ENCODE measurements around the gene RFX5.
A peak's percentile ranks its signal among the peaks of the same experiment; 100 is the strongest.

The RFX5 gene

DNA sequence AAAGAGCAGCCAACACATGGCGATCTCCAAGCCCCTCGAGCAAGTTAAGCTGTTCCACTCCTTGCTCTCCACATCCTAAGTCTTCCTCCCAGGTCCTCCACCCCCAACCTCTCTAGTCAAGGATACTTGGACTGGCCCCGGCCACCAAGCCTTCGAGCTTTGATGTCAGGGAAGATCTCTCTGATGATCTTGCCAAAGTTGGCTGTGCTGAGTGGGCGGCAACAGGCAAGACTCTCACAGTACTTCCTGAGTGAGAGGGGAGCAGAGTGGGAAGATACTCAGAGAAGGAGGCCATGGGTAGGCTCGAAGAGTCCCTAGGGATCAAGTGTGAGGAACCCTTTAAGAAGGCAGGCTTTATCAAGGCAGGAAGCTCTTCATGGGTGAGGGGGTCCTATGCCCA, 2.8 kb downstream of the RFX5 start:
- TF ChIP-seq ZNF384 (IDR thresholded peaks at IDR 0.05) (no peak), ELF4 (IDR thresholded peaks at IDR 0.05) (no peak), HDGF (IDR thresholded peaks at IDR 0.05; ENCODE audit: borderline replicate concordance) (no peak), NFRKB (IDR thresholded peaks at IDR 0.05) (no peak), ARNT (IDR thresholded peaks at IDR 0.05) (no peak), SP1 (IDR thresholded peaks at IDR 0.05) (no peak), BHLHE40 (IDR thresholded peaks at IDR 0.05; ENCODE audit: borderline replicate concordance) (no peak), CTBP1 (IDR thresholded peaks at IDR 0.05; ENCODE audit: borderline replicate concordance) (no peak), L3MBTL2 (conservative IDR thresholded peaks at IDR 0.05) (no peak), FOXK2 (IDR thresholded peaks at IDR 0.05) (no peak), FOXM1 (IDR thresholded peaks at IDR 0.05; ENCODE audit: borderline replicate concordance) (no peak), FOXA1 (IDR thresholded peaks at IDR 0.05) (no peak), LEF1 (IDR thresholded peaks at IDR 0.05; ENCODE audit: borderline replicate concordance) (no peak), TARDBP (IDR thresholded peaks at IDR 0.05) (no peak), SUZ12 (IDR thresholded peaks at IDR 0.05) (no peak)
- no peak for DNase-seq (ENCODE audit: extremely low spot score)
- ChIA-PET POLR2A (interaction anchor here (0.9 to 2.0 kb wide), 4 partner anchors 9 to 56 kb away, joined by 3 to 11 read pairs (median 4); partner anchors contain the start of genes PI4KB and PSMB4), CTCF (no interaction called here)

DNA sequence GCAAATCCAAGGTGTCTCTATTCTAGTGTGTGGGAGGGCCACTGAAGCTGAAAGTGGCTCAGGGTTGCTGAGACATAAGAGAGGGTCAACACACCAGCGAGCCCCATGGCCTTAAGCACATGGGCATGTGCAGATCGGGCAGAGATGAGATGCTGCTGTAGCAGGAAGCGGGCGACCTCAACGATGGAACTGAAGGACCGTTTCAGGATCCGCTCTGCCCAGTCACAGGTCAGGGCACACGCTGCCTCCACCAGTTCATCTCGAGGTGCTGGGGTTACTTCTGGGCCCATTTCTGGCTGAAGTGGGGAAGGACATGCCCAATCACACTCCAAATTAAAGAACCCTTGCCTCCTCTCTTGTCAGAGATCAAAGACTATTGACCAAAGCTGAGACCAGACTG, 3.5 kb downstream of the RFX5 start:
- TF ChIP-seq NFRKB (IDR thresholded peaks at IDR 0.05) (no peak), HDGF (IDR thresholded peaks at IDR 0.05; ENCODE audit: borderline replicate concordance) (no peak), SUZ12 (IDR thresholded peaks at IDR 0.05) (no peak), SP1 (IDR thresholded peaks at IDR 0.05) (no peak), ELF4 (IDR thresholded peaks at IDR 0.05) (no peak), BHLHE40 (IDR thresholded peaks at IDR 0.05; ENCODE audit: borderline replicate concordance) (no peak), FOXA1 (IDR thresholded peaks at IDR 0.05) (no peak)
- ChIA-PET CTCF (no interaction called here), POLR2A (interaction anchor here (0.9 to 2.0 kb wide), 4 partner anchors 8 to 57 kb away, joined by 4 to 11 read pairs (median 5); partner anchors contain the start of genes PI4KB and PSMB4)
- no peak for DNase-seq (ENCODE audit: extremely low spot score)

DNA sequence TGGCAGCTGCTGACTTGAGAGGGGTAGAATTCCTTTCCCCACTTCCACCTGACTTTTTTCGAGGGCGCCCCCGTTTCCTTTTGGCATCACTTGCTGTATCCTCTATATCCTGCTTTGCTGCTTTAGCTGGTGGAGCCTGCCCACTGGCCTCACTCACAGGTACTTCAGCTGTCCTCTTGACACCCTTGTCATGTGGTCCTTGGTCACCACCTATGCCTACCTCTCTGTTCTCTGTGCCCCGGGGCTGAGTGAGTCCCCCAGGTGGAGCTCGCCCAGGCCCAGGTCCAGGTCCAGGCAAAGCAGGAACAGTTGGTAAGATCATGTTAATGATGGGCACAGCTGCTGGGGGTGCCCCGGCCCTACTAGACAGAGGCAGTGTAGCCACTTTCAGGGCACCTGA, 4.5 kb downstream of the RFX5 start:
- CTCF ChIA-PET: interaction anchor here (5.1 kb wide), 1 partner anchor 45 kb away, joined by 105 read pairs; no protein-coding TSS in a partner anchor
- TF ChIP-seq SP1 (IDR thresholded peaks at IDR 0.05) (no peak), FOXK2 (IDR thresholded peaks at IDR 0.05) (no peak), SUZ12 (IDR thresholded peaks at IDR 0.05) (no peak), LEF1 (IDR thresholded peaks at IDR 0.05; ENCODE audit: borderline replicate concordance) (no peak), HDGF (IDR thresholded peaks at IDR 0.05; ENCODE audit: borderline replicate concordance) (no peak)
- TF ChIP-seq, protein P1, sequence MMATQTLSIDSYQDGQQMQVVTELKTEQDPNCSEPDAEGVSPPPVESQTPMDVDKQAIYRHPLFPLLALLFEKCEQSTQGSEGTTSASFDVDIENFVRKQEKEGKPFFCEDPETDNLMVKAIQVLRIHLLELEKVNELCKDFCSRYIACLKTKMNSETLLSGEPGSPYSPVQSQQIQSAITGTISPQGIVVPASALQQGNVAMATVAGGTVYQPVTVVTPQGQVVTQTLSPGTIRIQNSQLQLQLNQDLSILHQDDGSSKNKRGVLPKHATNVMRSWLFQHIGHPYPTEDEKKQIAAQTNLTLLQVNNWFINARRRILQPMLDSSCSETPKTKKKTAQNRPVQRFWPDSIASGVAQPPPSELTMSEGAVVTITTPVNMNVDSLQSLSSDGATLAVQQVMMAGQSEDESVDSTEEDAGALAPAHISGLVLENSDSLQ (IDR thresholded peaks at IDR 0.05): no peak
- POLR2A ChIA-PET: interaction anchor here (0.6 to 1.6 kb wide), 5 partner anchors 13 to 61 kb away, joined by 3 to 5 read pairs (median 4); partner anchors contain the start of genes PSMB4 and ZNF687
- no peak for DNase-seq (ENCODE audit: extremely low spot score)

DNA sequence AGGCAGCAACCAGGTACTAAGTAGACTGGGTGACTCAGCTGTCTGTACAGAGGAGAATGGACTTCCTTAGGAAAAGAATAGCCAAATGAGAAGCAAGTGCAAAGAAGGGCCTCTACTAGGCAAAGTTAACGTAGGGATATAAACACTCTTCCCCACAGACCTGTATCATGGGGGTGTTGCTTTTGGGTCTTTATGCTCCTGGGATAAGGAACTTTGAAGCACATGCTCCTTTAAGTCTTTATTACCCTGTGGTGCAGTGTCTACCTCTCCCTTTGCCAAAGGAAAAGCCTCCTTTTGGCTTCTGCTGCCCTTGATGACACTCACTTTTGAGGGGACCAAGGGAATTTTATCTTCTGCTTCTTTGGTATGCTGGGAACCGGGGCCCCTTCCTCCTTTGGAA, 5.0 kb downstream of the RFX5 start:
- no peak for DNase-seq (ENCODE audit: extremely low spot score)
- ChIA-PET CTCF (interaction anchor here (2.5 to 5.1 kb wide), 2 partner anchors 15 to 45 kb away, joined by 24 to 105 read pairs; partner anchors contain the start of gene PI4KB), POLR2A (interaction anchor here (0.6 to 1.6 kb wide), 5 partner anchors 13 to 60 kb away, joined by 3 to 5 read pairs (median 4); partner anchors contain the start of gene ZNF687)
- TF ChIP-seq CTBP1 (IDR thresholded peaks at IDR 0.05; ENCODE audit: borderline replicate concordance) (no peak), LEF1 (IDR thresholded peaks at IDR 0.05; ENCODE audit: borderline replicate concordance) (no peak), ELF4 (IDR thresholded peaks at IDR 0.05) (no peak), TARDBP (IDR thresholded peaks at IDR 0.05) (no peak), L3MBTL2 (conservative IDR thresholded peaks at IDR 0.05) (no peak), FOXK2 (IDR thresholded peaks at IDR 0.05) (no peak), NFRKB (IDR thresholded peaks at IDR 0.05) (no peak), HDGF (IDR thresholded peaks at IDR 0.05; ENCODE audit: borderline replicate concordance) (no peak), ZNF384 (IDR thresholded peaks at IDR 0.05) (no peak), BHLHE40 (IDR thresholded peaks at IDR 0.05; ENCODE audit: borderline replicate concordance) (no peak), ARNT (IDR thresholded peaks at IDR 0.05) (no peak), SP1 (IDR thresholded peaks at IDR 0.05) (no peak)
- TF ChIP-seq, protein P1 (IDR thresholded peaks at IDR 0.05): no peak

DNA sequence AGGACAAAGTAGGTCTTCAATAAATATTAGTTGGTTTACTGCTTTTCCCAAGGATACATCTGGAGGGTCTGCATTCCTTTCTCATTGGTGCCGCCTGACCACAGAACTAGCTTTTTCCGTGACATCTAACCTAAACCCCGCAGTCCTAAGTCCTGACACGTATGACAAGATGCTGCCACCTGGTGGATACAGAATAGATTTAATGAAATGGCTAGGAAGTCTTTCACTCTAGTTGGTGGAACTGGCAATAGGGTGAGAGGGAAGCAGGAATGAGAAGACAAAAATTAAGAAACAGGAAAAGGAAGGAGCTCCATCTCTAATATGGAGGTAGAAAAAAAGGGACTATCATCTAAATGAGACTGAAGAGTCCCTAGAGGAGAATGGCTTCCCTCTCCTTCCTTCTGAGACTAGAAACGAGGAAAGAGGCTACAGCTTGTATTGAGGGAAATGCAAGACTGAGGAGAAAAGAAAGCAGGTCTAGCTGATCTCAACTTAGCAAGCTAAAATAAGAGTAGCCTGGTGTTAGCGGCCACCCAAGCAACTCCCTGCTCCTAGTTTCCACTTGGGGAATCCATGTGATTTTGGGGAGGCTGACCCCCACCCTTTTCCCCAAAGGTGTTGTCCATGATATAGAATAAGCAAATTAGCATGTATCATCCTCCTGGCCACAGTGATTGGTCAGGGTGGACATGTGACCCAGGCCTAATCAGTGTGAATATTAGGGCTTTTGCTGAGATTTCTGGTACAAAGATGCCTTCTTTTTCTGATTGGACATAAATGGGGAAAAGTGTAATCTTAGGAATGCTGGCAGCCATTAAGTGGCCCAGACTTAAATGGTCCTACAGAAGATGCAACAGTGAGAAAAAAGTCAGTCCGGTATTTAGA, 5.9 kb downstream of the RFX5 start:
- peak; percentile 77 for DNase-seq (ENCODE audit: extremely low spot score)
- ChIA-PET CTCF (interaction anchor here (0.6 to 5.1 kb wide), 26 partner anchors 8 to 990 kb away, joined by 3 to 105 read pairs (median 4); partner anchors contain the start of genes PI4KB and ZNF687), POLR2A (interaction anchor here (0.5 to 6.3 kb wide), 11 partner anchors 14 to 151 kb away, joined by 3 to 45 read pairs (median 5); partner anchors contain the start of genes PI4KB, PSMB4, VPS72 and ZNF687)
- no peak for TF ChIP-seq SP1 (IDR thresholded peaks at IDR 0.05)
- no peak for TF ChIP-seq LEF1 (IDR thresholded peaks at IDR 0.05; ENCODE audit: borderline replicate concordance)
- no peak for TF ChIP-seq ZNF384 (IDR thresholded peaks at IDR 0.05)
- TF ChIP-seq TARDBP (IDR thresholded peaks at IDR 0.05): no peak
- TF ChIP-seq FOXA1 (IDR thresholded peaks at IDR 0.05): no peak
- no peak for TF ChIP-seq FOXK2 (IDR thresholded peaks at IDR 0.05)
- no peak for TF ChIP-seq SUZ12 (IDR thresholded peaks at IDR 0.05)
- TF ChIP-seq, protein P1 (IDR thresholded peaks at IDR 0.05): 0 out of 2 replicates have a peak, but pooled peaks have one; percentile 52
- TF ChIP-seq CTBP1 (IDR thresholded peaks at IDR 0.05; ENCODE audit: borderline replicate concordance): peak; percentile 56; the same call in 1 of the 2 replicates
- TF ChIP-seq L3MBTL2 (conservative IDR thresholded peaks at IDR 0.05): no peak
- TF ChIP-seq BHLHE40 (IDR thresholded peaks at IDR 0.05; ENCODE audit: borderline replicate concordance): no peak
- no peak for TF ChIP-seq HDGF (IDR thresholded peaks at IDR 0.05; ENCODE audit: borderline replicate concordance)
